GM20431 (cell line): ENCODE measurements around the gene ST3GAL4.

ENCODE experiments used
- in situ Hi-C: fragments of 300-500 bp; cut with MseI, MboI; formaldehyde crosslinking; loops from one replicate; pipeline ENCODE4 v1.15.0; 2020; ENCODE audit warnings: low sequenced_read_pairs; ENCODE audit not compliant: unreplicated experiment

ST3GAL4 gene

DNA sequence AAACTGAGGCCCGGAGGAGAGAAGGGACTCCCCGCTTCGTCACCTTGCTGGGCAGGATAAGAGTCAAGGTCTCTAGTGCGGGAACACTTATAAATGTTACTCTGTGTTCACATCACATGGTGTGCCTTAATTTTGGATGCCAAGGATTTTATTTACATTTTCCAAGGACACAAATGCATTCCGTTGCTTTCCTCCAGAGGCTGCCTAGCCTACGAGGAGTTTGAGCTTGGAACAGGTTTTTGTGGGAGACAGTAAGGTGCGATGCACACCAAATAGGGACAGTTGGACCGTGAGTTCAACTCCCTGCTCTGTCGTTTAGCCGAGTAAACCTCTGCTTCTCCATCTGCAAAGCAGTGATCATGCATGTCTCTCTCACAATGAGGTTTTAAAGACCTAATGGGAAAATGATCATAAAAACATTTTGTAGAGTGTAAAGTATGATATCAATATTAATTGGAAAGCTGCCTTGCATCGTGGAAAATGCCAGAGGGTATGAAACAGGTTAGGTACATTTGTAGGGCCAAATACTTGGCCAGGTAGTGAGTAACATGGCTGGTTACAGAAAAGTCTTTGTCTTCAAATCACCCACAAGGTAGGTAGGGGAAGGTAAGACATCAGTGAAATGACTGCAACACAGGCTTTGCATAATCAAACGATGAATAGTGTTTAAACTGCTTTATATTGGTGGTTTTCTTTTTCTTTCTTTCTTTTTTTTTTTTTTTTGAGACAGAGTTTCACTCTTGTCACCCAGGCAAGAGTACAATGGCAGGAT is 61.8 kb downstream of the ST3GAL4 start:
- in situ Hi-C loops: no loop called here

DNA sequence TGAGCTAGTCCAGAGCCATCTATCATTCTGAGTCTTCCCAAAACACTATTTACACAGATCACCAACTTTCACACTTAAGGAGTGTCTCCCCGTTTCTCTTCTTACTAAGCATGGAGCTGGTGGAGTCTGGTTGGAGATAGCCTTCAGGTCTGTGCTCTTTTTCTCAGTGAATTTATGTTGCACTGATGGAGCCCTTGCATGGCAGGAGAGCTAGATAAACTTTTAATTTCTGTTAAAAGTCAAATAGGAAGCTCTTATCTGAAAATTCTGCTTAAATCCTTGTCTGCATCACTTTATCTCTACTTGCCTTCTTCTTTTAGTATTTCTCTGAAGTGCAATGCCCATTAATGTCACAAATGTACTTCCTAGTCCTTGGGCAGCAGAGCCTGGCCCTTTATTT is 63.4 kb downstream of the ST3GAL4 start:
- in situ Hi-C loops: no loop called here

DNA sequence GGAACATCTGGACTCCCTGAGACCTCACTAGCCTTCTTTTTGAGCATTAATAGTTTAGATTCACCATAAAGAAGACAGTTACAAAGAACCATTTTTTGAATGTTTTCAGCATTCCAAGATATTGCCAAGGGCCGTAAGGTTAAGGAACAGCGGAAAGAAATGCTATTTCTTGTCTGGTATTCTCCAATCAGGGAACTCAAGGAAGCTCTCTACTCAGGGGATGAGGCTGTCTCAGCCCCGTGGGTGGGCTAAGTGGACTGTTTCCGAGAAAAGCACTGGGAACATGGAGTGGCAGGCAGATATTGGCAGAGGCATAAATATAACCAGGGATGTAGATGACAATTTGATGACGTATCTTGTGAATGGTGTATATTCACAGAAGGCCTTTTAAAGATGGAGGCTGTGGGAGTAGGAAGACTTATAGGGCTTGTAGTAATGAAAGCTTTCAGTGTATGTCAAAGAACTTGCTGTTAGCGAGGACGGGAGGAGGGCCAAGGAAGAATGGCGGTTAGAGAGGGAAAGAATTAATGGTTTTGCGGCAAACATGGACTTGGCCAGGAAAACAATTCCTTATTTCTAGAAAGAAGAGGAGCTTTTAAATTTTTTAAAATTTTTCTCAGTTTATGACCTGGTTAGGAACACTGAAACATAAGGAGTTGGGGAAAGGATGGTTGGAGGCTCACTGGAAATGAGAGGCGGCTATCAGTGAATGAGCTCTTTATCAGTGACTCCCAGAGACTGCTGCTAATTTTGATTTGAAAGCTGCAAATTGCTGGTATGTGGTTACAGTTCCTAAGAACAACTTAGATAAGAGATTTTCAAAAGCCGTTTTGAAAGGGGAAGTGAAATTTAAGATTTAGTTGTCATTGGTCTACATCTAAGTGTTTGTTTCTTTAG is 64.6 kb downstream of the ST3GAL4 start:
- in situ Hi-C loops: no loop called here

DNA sequence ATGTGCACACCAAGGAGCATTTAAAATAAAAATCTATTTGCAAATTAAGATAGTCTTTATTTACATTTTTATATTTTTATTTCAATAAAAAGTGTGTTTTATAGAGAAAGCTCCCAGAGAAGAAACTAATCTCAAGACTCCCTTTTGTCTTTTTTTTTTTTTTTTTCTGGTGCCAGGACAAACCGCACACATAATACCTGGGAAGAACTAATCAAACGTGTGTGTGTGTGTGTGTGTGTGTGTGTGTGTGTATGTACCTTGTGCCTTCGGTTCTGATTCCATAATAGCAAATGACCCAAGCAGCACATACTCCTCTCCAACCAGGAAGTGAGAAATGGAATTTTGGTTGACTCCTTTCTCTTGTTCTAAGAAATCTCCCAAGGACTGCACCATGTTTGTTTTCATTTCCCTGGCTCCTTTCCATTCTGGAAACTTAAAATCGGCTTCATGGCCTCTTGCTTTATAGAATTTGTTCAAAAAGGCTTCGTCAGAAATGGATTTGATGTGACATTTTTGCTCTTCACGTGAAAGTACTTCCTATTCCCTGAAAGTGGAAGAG is 65.3 kb downstream of the ST3GAL4 start:
- in situ Hi-C loops: no loop called here

DNA sequence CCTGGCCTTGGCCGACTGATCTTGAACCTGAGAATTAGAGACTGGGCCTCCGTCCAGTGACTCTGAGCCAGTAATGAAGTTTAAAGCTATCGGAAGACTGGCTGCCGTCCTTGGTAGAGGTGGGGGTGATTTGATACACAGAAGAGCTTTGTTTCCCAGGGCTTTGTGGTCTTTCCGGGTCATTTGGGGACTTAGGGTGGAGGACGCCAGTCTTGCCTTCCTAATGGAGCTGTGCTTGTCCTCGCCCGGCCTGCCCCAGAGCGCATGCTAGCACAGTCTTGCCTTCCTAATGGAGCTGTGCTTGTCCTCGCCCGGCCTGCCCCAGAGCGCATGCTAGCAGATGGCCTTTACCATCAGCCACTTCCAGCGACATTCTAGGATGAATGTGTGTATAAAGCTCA is 65.8 kb downstream of the ST3GAL4 start:
- in situ Hi-C loops: no loop called here

DNA sequence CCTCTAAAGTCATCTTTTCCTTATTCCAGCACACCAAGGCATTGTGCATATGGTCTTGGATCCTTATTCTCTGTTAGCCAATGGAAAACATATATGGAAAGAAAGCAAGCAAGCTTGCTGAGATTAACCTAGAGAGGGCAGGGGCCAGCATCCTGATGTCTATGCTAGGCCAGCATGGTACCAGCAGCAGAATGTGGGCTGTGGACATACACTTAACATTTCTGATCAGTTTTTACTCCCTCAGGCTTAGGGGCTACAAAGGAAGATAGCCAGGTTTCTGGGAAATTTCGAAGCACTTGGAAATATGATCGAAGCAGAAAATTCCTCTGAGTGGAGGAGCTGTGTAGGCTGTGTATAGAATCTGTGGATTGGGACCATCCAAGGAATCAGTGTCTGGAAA is 67.0 kb downstream of the ST3GAL4 start:
- in situ Hi-C loops: no loop called here

DNA sequence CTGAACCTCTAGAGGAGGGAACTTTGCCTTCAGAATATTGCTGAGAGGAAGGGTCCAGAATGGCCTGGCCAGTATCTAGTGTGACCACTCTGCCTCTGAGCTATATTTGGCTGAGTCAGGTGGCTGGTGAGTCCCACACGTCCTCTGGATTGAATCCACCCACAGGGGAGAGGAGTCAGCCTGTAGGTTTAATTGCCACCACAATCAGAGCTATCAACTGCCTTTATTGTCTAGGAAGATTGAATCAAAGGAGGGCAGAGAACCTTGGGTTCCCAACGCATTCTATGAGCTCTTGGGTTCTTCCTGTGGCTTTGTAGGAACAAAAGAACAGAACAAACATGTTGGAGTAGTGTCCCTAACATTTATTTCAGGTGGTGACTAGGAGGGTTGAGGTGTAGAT is 67.7 kb downstream of the ST3GAL4 start:
- in situ Hi-C loops: no loop called here

DNA sequence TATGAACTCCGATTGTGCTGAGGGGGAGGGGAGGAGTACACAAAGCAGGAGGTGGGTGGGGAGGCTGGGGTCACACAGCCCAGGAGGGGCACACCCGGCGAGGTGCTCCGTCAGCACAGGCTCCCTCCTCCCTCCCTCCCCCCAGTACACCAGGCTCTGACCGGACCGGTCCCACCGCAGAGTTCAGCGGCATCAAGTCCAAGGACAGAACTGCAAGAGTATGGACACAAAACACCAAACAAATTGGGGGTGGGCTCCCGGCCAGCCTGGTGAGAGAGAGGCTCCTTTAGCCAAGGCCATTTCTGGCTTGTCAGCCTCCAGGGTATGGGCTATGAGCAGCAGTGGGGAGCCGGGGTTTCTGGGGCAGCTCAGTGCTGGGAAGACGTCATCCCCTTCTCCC is 68.3 kb downstream of the ST3GAL4 start:
- in situ Hi-C loops: no loop called here

DNA sequence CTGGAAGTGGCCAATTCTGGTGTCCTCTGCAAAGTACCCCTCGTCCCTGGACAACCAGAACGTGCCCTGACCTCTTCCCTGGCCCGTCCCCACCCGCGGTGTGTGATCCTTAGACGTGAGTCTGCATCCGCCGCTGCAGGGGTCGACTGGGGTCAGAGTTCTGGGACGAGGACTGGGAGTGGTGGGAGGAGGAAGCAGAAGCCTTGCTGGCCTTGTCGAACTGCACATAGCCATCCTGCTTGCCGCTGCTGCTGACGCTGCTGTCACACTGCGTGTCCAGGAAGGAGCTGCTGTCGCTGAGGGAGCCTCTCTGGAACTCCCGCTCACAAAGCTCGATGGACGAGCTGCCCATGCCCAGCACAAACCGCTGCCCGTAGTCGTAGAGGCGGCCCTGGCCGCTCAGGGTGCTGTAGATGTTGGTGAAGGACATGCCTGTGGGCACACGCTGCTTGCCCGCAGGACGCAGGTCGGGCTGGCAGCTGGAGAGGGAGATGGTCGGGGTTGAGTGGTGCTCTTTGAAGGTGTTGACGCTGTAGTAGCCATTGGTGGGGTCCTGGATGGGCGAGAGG is 69.1 kb downstream of the ST3GAL4 start:
- in situ Hi-C loops: loop anchor here (25.0 kb wide), 2 partner anchors 563 to 913 kb away; no protein-coding TSS in a partner anchor

DNA sequence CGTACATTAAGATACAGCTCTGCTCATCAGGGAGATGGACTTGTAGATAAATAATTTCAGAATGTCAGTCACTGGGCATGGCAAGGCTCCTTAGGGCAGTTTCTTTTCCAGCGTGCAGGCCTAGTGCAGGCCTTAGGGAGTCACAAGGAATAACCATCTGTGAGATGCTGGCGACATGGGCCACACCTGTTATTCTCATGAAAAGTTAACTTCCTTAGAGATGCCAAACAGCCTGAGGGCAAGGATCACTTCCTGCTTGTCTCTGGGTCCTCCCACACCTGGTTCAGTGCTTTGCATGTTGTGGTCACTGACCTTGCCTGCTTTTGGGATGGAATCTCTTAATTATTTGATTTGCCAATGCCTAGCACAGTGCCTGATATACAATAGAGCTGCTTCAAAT is 70.6 kb downstream of the ST3GAL4 start:
- in situ Hi-C loops: loop anchor here (25.0 kb wide), 2 partner anchors 561 to 911 kb away; no protein-coding TSS in a partner anchor

DNA sequence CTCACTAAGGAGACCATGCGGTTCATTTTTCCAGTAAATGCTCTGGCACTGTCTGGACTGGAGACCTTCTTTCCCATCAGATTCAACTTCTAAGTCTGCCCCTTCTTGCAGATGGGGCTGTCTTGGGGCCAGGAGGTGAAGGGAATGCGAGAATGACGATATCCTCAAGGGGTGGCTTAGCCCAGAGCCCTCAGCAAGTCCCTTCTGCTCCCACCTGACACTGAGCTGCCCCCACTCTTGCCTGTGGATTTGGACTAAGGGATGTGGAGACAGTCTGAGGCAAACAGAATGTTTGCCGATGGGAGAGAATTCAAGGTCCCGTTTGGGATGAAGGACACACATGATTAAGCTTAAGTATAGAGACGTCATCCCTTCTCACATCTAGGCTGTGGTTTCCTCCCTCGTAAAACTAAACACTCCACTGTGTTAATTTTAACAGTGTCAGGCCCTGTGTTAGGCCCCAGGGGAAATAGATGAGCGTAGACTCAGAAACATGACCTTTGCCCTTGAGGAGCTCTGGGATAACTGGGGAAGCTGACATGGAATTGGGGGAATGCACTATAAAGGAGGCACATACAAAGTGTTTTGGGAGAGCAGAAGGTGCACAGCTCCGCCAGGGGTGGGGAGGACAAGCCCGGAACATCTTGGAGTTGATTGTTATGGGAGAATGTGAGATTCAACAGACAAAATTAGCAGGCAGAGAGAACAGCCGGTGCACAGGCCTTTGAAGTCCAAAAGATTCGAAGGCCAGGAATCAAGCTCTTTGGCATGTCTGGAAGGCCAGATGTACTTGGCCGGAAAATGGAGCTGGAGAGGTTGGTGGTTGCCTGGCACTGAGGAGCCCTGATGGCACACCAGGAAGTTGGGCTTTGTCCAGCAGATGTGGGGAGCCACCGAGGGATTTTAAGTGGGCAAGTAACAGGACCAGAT is 71.6 kb downstream of the ST3GAL4 start:
- in situ Hi-C loops: loop anchor here (25.0 kb wide), 2 partner anchors 560 to 910 kb away; no protein-coding TSS in a partner anchor

DNA sequence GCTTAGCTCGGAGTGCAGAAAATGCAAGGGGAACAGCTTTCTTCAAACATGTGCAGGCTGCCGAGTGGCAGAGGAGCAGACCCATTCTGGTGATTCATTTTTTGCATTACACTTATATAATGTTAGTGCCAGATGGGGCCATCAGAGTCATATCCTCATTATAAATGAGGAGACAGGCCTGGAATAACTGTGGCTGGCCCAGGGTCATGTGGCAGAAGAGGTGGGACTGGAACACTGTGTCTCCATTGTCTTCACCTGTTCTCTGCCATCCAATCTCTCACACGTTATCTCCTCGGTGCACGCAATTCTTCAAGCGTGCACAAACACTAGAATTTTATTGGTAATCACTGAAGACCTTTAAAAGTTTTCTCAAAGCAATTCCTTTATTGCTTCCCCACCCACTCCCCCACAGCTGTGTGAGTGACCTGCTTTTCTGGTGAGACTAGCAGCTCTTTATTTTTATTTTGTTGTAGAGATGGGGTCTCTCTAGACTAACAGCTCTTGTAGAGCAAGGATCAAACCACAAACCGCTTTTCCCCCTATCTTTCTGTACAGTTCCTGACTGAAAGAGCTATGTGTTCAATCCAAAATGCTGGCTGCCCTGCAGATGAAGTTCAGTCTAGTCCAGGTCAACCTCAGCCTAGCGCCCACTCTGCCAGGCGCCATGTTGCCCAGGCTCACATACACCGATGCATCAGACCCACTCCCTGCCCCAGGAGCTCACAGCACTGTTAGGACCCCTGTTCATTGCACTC is 75.3 kb downstream of the ST3GAL4 start:
- in situ Hi-C loops: loop anchor here (25.0 kb wide), 2 partner anchors 557 to 907 kb away; no protein-coding TSS in a partner anchor

DNA sequence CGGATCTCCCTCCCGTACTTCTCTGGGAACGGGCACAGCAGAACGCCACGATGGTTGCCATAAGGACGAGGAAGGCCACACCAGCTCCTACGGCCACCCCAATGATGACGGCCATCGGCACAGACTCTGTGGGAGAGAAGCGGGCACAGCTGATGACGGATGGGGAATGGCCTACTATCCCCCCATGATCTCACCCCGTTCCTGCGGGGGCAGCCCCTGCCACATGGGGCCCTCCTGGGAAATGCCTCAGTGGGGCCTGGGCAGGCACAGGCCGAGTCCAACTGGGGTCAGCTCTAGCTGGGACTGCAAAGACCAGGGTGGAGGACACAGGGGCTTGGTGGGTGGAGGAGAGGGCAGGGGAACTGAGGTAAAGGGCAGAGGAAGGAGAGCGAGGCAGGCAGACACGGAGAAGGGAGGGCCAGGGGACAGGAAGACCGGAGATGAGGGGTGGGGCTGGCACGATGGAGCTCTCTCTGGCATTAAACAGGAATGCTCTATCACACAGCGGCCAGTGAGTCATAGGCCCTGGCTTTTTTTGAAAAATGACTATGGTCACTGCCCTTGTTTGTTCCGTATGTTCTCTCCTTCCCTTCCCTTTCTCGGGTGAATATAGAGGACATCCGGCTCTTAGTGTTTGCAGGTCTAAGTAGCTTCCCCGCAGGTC is 76.0 kb downstream of the ST3GAL4 start:
- in situ Hi-C loops: loop anchor here (25.0 kb wide), 2 partner anchors 556 to 906 kb away; no protein-coding TSS in a partner anchor

DNA sequence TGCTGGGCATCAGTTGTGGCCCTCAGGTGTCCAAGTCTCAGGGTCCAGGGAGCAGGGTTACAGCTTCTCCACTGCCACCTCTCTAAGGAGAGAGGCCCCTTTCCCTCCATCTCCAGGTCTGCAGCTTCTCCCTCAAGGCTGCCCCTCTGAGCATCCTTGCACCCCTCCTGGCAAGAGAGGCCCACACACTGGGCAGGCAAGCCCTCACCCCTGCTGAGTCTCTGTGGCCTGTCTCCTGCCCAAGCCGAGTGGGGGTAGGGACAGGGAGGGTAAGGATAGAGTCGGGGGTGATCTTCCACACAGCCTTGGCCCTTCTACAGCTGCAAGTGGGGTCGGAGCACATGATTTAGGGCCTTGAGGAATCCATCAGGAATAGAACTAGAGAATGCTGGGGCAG is 76.6 kb downstream of the ST3GAL4 start:
- in situ Hi-C loops: loop anchor here (25.0 kb wide), 2 partner anchors 555 to 905 kb away; no protein-coding TSS in a partner anchor

DNA sequence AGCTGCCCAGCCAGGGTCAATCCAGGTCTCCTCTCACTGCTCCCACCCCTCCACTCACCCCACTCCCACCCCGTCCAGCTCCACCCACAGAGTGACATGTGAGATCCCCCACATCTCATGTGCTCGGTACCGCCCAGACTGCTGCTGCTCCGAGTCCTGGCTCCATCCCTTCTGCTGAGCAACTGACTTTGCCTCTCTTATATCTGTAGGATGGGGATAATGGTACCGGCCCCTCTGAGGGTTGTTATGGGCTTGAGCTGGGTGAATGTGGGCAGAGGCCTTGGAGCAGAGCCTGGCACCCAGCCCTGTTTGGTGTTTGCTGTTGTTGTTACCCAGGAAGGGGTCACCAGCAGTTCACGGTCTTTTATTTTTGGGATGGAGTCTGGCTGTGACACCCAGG is 77.0 kb downstream of the ST3GAL4 start:
- in situ Hi-C loops: loop anchor here (25.0 kb wide), 2 partner anchors 555 to 905 kb away; no protein-coding TSS in a partner anchor

DNA sequence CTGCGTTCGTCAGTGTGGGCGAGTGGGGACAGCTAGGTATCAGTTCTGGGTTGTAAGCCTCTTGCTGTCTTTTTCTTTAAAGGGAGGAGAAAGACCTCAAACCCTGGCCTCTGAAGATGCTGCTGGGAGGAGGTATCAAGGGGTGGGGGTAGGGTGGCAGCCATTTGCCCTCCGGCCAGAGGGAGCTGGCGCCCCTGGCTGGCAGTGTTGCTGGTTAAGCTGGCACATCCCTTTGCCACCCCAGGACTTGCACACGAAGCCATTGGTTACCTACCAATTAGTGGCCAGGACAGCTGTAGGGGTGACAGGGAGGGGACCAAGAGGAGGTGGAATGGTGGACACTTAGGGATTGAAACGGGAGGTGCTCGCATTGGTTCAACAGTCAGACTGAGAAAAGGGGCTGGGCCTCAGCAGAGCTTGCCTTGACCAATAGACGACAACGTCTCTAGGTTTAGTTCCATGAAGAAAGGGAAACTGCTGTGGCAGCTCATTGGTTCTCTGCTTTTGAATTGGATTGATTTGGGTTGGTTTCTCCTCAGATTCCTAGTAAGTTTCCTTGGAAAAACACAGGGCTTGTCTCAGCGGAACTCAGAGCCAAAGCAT is 77.9 kb downstream of the ST3GAL4 start:
- in situ Hi-C loops: loop anchor here (25.0 kb wide), 2 partner anchors 554 to 904 kb away; no protein-coding TSS in a partner anchor
